IMR-90 (cell line): ENCODE data around the gene C11orf71. TPM values are rescaled to one million over a fixed set of nuclear protein-coding genes. Genes with fewer than 3 reads are reported as not detected.

ENCODE experiments used
- ATAC-seq: fragments of 200-7000 bp; cut with Tn5 transposase; 2 replicates; pipeline ENCODE4 v1.9.1; 2020; ENCODE audit warnings: low read depth, mild to moderate bottlenecking, moderate library complexity
- BruUV-seq: library from RNA; stranded (reverse); fragments of 400-500 nt; replicated peaks from 2 replicates; lab custom pipeline; 2021; lab: Mats Ljungman, UMichigan
- CTCF ChIA-PET: fragments of 300-600 bp; formaldehyde crosslinking; extraction: SDS; loops from one replicate; lab custom pipeline; 2021; ENCODE audit warnings: antibody characterized with exemption; lab: Yijun Ruan, JAX
- POLR2A ChIA-PET: fragments of 300-600 bp; sonication (Branson Sonifier 250); formaldehyde crosslinking; loops from one replicate; lab custom pipeline; 2022; ENCODE audit warnings: antibody characterized with exemption; ENCODE audit not compliant: unreplicated experiment; lab: Charles Lee
- DNase-seq: peaks from one replicate; pipeline ENCODE4 v3.0.0; 2013
- H2AFZ ChIP-seq: replicated peaks from 2 replicates; pipeline ENCODE3; 2013; ENCODE audit warnings: low read length, mild to moderate bottlenecking; ENCODE audit not compliant: poor library complexity
- H2AK5ac ChIP-seq: 2 replicates; pipeline ENCODE4 v1.6.1; 2013; ENCODE audit warnings: low read depth, low read length, inconsistent platforms
- H2AK9ac ChIP-seq: replicated peaks from 2 replicates; pipeline ENCODE3; 2013; ENCODE audit warnings: mild to moderate bottlenecking, low read depth, low read length, moderate library complexity; ENCODE audit not compliant: poor library complexity
- H2BK120ac ChIP-seq: 2 replicates; pipeline ENCODE4 v1.6.1; 2013; ENCODE audit warnings: low read depth, low read length, inconsistent platforms
- H2BK15ac ChIP-seq: 3 replicates; pipeline ENCODE4 v1.6.1; 2013; ENCODE audit warnings: low read depth, low read length, inconsistent platforms
- H2BK20ac ChIP-seq: 2 replicates; pipeline ENCODE4 v1.6.1; 2013; ENCODE audit warnings: low read depth, mild to moderate bottlenecking, inconsistent platforms, low read length, moderate library complexity
- H2BK5ac ChIP-seq: 2 replicates; pipeline ENCODE4 v1.6.1; 2013; ENCODE audit warnings: mild to moderate bottlenecking, low read depth, low read length, inconsistent platforms; ENCODE audit not compliant: poor library complexity, severe bottlenecking
- H3K14ac ChIP-seq: replicated peaks from 2 replicates; pipeline ENCODE4 v1.6.1; 2013; ENCODE audit warnings: low read depth, low read length, inconsistent platforms
- H3K18ac ChIP-seq: 2 replicates; pipeline ENCODE4 v1.6.1; 2013; ENCODE audit warnings: low read depth, low read length, control low read depth
- H3K23ac ChIP-seq: 2 replicates; pipeline ENCODE4 v1.6.1; 2013; ENCODE audit warnings: low read depth, low read length, inconsistent platforms
- H3K27ac ChIP-seq: 2 replicates; pipeline ENCODE4 v1.5.1; 2013; ENCODE audit warnings: mild to moderate bottlenecking, control low read depth, low read length; ENCODE audit not compliant: insufficient read depth
- H3K27me3 ChIP-seq: 2 replicates; pipeline ENCODE4 v1.6.1; 2013; ENCODE audit warnings: low read length; ENCODE audit not compliant: control insufficient read depth, insufficient read depth
- H3K36me3 ChIP-seq: 2 replicates; pipeline ENCODE4 v1.6.1; 2013; ENCODE audit warnings: low read length, mixed read lengths; ENCODE audit not compliant: control insufficient read depth, insufficient read depth
- H3K4ac ChIP-seq: 2 replicates; pipeline ENCODE4 v1.6.1; 2013; ENCODE audit warnings: low read depth, low read length, inconsistent platforms
- H3K4me1 ChIP-seq: 2 replicates; pipeline ENCODE4 v1.6.1; 2013; ENCODE audit warnings: low read length, mixed read lengths; ENCODE audit not compliant: control insufficient read depth, insufficient read depth
- H3K4me2 ChIP-seq: 2 replicates; pipeline ENCODE4 v1.6.1; 2013; ENCODE audit warnings: low read depth, mild to moderate bottlenecking, control low read depth, low read length, moderate library complexity
- H3K4me3 ChIP-seq: 2 replicates; pipeline ENCODE4 v1.5.1; 2013; ENCODE audit warnings: low read depth, mild to moderate bottlenecking, control low read depth, low read length, moderate library complexity; ENCODE audit not compliant: insufficient read depth
- H3K56ac ChIP-seq: 2 replicates; pipeline ENCODE4 v1.6.1; 2013; ENCODE audit warnings: low read length, inconsistent platforms; ENCODE audit not compliant: insufficient read depth; ENCODE audit errors: extremely low read depth
- H3K79me1 ChIP-seq, 2 experiments: 2 replicates each; pipeline ENCODE4 v1.6.1; 2013; ENCODE audit warnings: low read length in 2 of 2, inconsistent platforms in 1 of 2, low read depth in 1 of 2
- H3K9ac ChIP-seq: 2 replicates; pipeline ENCODE4 v1.6.1; 2013; ENCODE audit warnings: low read depth, low read length, control low read depth
- H3K9me1 ChIP-seq: 2 replicates; pipeline ENCODE4 v1.6.1; 2013; ENCODE audit warnings: low read length, inconsistent platforms; ENCODE audit not compliant: insufficient read depth
- H3K9me3 ChIP-seq: 2 replicates; pipeline ENCODE4 v1.6.1; 2013; ENCODE audit warnings: low read length; ENCODE audit not compliant: control insufficient read depth, insufficient read depth
- H4K20me1 ChIP-seq: 2 replicates; pipeline ENCODE4 v1.6.1; 2013; ENCODE audit warnings: low read length, inconsistent platforms; ENCODE audit not compliant: insufficient read depth
- H4K5ac ChIP-seq: 2 replicates; pipeline ENCODE4 v1.6.1; 2013; ENCODE audit warnings: mild to moderate bottlenecking, low read depth, low read length, control low read depth
- H4K8ac ChIP-seq, 2 experiments: 2 replicates each; pipeline ENCODE4 v1.6.1; 2013; ENCODE audit warnings: low read depth in 2 of 2, low read length in 2 of 2, control low read depth in 1 of 2, inconsistent platforms in 1 of 2
- H4K91ac ChIP-seq: 2 replicates; pipeline ENCODE4 v1.6.1; 2013; ENCODE audit warnings: low read depth, low read length, inconsistent platforms; ENCODE audit not compliant: insufficient read depth
- BHLHE40 ChIP-seq: fragments of 150-350 bp; IDR thresholded peaks from 2 replicates; pipeline ENCODE4 v1.6.1; 2016; ENCODE audit warnings: mild to moderate bottlenecking, low read depth, low read length
- CEBPB ChIP-seq: IDR thresholded peaks from 2 replicates; pipeline ENCODE4 v1.6.1; 2012; ENCODE audit warnings: low read depth, low read length, improper control_type of control experiment
- CHD1 ChIP-seq: IDR thresholded peaks from 2 replicates; pipeline ENCODE4 v1.6.1; 2012; ENCODE audit warnings: low read depth, low read length, improper control_type of control experiment
- CTCF ChIP-seq: conservative IDR thresholded peaks from 2 replicates; pipeline ENCODE4 v1.5.1; 2012; ENCODE audit warnings: mild to moderate bottlenecking, low read depth, low read length, improper control_type of control experiment
- FOS ChIP-seq: fragments of 150-350 bp; IDR thresholded peaks from 2 replicates; pipeline ENCODE4 v1.6.1; 2016; ENCODE audit warnings: low read depth, low read length
- MAFK ChIP-seq: IDR thresholded peaks from 2 replicates; pipeline ENCODE4 v1.6.1; 2012; ENCODE audit warnings: low read depth, low read length, improper control_type of control experiment
- MAZ ChIP-seq: IDR thresholded peaks from 2 replicates; pipeline ENCODE4 v1.6.1; 2012; ENCODE audit warnings: low read depth, mild to moderate bottlenecking, low read length, improper control_type of control experiment, moderate library complexity, borderline replicate concordance
- MXI1 ChIP-seq: IDR thresholded peaks from 2 replicates; pipeline ENCODE4 v1.6.1; 2012; ENCODE audit warnings: low read depth, mild to moderate bottlenecking, low read length, moderate library complexity, borderline replicate concordance
- POLR2A ChIP-seq: IDR thresholded peaks from 2 replicates; pipeline ENCODE4 v1.6.1; 2012; ENCODE audit warnings: mild to moderate bottlenecking, low read depth, low read length
- RAD21 ChIP-seq: IDR thresholded peaks from 2 replicates; pipeline ENCODE4 v1.6.1; 2012; ENCODE audit warnings: low read length, improper control_type of control experiment
- RCOR1 ChIP-seq: IDR thresholded peaks from 2 replicates; pipeline ENCODE4 v1.6.1; 2012; ENCODE audit warnings: mild to moderate bottlenecking, low read length, improper control_type of control experiment; ENCODE audit not compliant: insufficient replicate concordance
- RFX5 ChIP-seq: IDR thresholded peaks from 2 replicates; pipeline ENCODE4 v1.8.0; 2012; ENCODE audit warnings: low read depth, mild to moderate bottlenecking, low read length, moderate library complexity
- SMC3 ChIP-seq: fragments of 150-350 bp; IDR thresholded peaks from 2 replicates; pipeline ENCODE4 v1.6.1; 2016; ENCODE audit warnings: low read depth, mild to moderate bottlenecking, antibody characterized with exemption, low read length, moderate library complexity
- USF2 ChIP-seq: fragments of 150-350 bp; IDR thresholded peaks from 2 replicates; pipeline ENCODE4 v1.6.1; 2017; ENCODE audit warnings: mild to moderate bottlenecking, antibody characterized with exemption, low read length, low read depth
- dilution Hi-C: fragments of 300-500 bp; cut with HindIII; formaldehyde crosslinking; loops from one replicate; pipeline ENCODE4 v1.14.3; 2018; ENCODE audit warnings: low sequenced_read_pairs; ENCODE audit not compliant: unreplicated experiment
- in situ Hi-C: fragments of 300-500 bp; cut with MboI; formaldehyde crosslinking; loops from 3 replicates; pipeline ENCODE4 v1.14.3; 2019; ENCODE audit warnings: low sequenced_read_pairs, inconsistent platforms, mixed read lengths
- intact Hi-C: fragments of 100-400 bp; cut with micrococcal nuclease; formaldehyde crosslinking; loops from 2 replicates; pipeline ENCODE4 v1.10.0; 2022
- polyA plus RNA-seq, 3 experiments: library from polyadenylated mRNA; depleted of rRNA; stranded (reverse); fragments of >200 nt; gene quantifications; 2 replicates each; pipeline ENCODE4 v1.2.3, GENCODE V29; 2012; ENCODE audit warnings: low replicate concordance in 1 of 3
- total RNA-seq: library from RNA; depleted of rRNA; stranded (reverse); fragments of >200 nt; gene quantifications from 2 replicates; pipeline ENCODE4 v1.2.3, GENCODE V29; 2012

The C11orf71 gene
- total and polyA plus RNA-seq, 2 of the 4 experiments (the other 2 are of a cell fraction): 2.3 to 3.7 TPM

GRCh38 chr11:114430290-114430689, 30.0 kb upstream of the C11orf71 start:
- intact Hi-C loops: no loop called here
- H2AFZ ChIP-seq: no peak overlapping the region
- no TSS peak for BruUV-seq

More at GRCh38 chr11:114430290-114430689, 30.0 kb upstream of the C11orf71 start:
- H2AK9ac ChIP-seq: no peak overlapping the region
- no peak overlapping the region for H3K14ac ChIP-seq
- no peaks in the 10 kb centered on the region for H3K79me1 ChIP-seq
- H3K23ac ChIP-seq: no peak overlapping the region
- H3K9ac ChIP-seq: no peak overlapping the region
- in situ Hi-C loops: no loop called here
- no peaks in the 10 kb centered on the region for H4K20me1 ChIP-seq
- no peaks in the 10 kb centered on the region for H3K9me3 ChIP-seq
- no peak overlapping the region for H2BK5ac ChIP-seq
- no peak overlapping the region for H2AK5ac ChIP-seq
- no peak overlapping the region for H3K27ac ChIP-seq
- H3K27me3 ChIP-seq: no peaks in the 10 kb centered on the region
- H3K36me3 ChIP-seq: peaks cover 6% of the 10 kb centered on the region; the same call in 1 of the 2 replicates
- ATAC-seq: no peak
- H4K8ac ChIP-seq: no peak overlapping the region
- ChIA-PET CTCF (interaction anchor here (1.8 kb wide), 1 partner anchor 10 kb away, joined by 4 read pairs; no protein-coding TSS in a partner anchor), POLR2A (no interaction called here)
- H3K56ac ChIP-seq: no peak overlapping the region
- no peak overlapping the region for H2BK20ac ChIP-seq
- H2BK15ac ChIP-seq: no peak overlapping the region
- no peak overlapping the region for H4K5ac ChIP-seq
- H2BK120ac ChIP-seq: no peak overlapping the region
- DNase-seq: no peak
- no peak overlapping the region for H3K18ac ChIP-seq
- TF ChIP-seq MAFK (no peak), CHD1 (no peak), RAD21 (no peak), RCOR1 (no peak), CTCF (no peak), RFX5 (no peak), MXI1 (no peak), BHLHE40 (no peak), CEBPB (no peak), POLR2A (no peak), USF2 (no peak), FOS (no peak), MAZ (no peak), SMC3 (no peak)
- no peak overlapping the region for H4K91ac ChIP-seq
- H3K9me1 ChIP-seq: no peaks in the 10 kb centered on the region; the same call in 1 of the 2 replicates
- H3K4me3 ChIP-seq: no peak overlapping the region
- no peak overlapping the region for H3K4ac ChIP-seq
- H3K4me1 ChIP-seq: no peaks in the 10 kb centered on the region
- dilution Hi-C loops: no loop called here
- H3K4me2 ChIP-seq: no peak overlapping the region
